ENCODE measurements around the gene VEZT.

Gene VEZT

GRCh38 chr12:95200128-95200894, 17.3 kb upstream of the VEZT start:
- DNase-seq: no peak

GRCh38 chr12:95201056-95201670, 16.4 kb upstream of the VEZT start:
- DNase-seq: peak; percentile 60

GRCh38 chr12:95202691-95203486, 14.7 kb upstream of the VEZT start:
- DNase-seq: peak; percentile 27

- no peak for DNase-seq
Measured at GRCh38 chr12:95203487-95204030, 14.0 kb upstream of the VEZT start.

GRCh38 chr12:95204141-95204866, 13.3 kb upstream of the VEZT start:
- DNase-seq: peak; percentile 91

- no peak for DNase-seq
Measured at GRCh38 chr12:95205016-95205624, 12.5 kb upstream of the VEZT start.

- peak; percentile 77 for DNase-seq
Measured at GRCh38 chr12:95205685-95206084, 11.9 kb upstream of the VEZT start.

GRCh38 chr12:95206916-95207315, 10.7 kb upstream of the VEZT start:
- no peak for DNase-seq

- DNase-seq: no peak
Measured at GRCh38 chr12:95207407-95207806, 10.2 kb upstream of the VEZT start.

- no peak for DNase-seq
Measured at GRCh38 chr12:95208678-95209077, 8.9 kb upstream of the VEZT start.

GRCh38 chr12:95212586-95212985, 5.0 kb upstream of the VEZT start:
- DNase-seq: peak; percentile 12

GRCh38 chr12:95213119-95213518, 4.5 kb upstream of the VEZT start:
- DNase-seq: no peak

GRCh38 chr12:95213928-95214327, 3.7 kb upstream of the VEZT start:
- DNase-seq: no peak

GRCh38 chr12:95214466-95214865, 3.1 kb upstream of the VEZT start:
- no peak for DNase-seq

GRCh38 chr12:95215949-95216348, 1.7 kb upstream of the VEZT start:
- peak; percentile 46 for DNase-seq

GRCh38 chr12:95216711-95217376, 763 bp upstream of the VEZT start:
- DNase-seq: no peak

- peak; percentile 81 for DNase-seq
Measured at GRCh38 chr12:95218150-95219133, 835 bp downstream of the VEZT start.

GRCh38 chr12:95220190-95220589, 2.6 kb downstream of the VEZT start:
- no peak for DNase-seq

GRCh38 chr12:95220726-95221125, 3.1 kb downstream of the VEZT start:
- no peak for DNase-seq

Data from EL (cell line).